CD4-positive, alpha-beta T cell treated with Interleukin-15 for 1 hour (primary cell): ENCODE data around the gene LPIN1.
"Not testable (repeated sequence)": the region's sequence is repeated elsewhere in the genome, so short reads cannot be mapped to it uniquely, and the experiment has no call there.

ENCODE experiments used
- DNase-seq: peaks from one replicate; pipeline ENCODE4 v3.0.0-alpha.2; 2020

Gene LPIN1

DNA sequence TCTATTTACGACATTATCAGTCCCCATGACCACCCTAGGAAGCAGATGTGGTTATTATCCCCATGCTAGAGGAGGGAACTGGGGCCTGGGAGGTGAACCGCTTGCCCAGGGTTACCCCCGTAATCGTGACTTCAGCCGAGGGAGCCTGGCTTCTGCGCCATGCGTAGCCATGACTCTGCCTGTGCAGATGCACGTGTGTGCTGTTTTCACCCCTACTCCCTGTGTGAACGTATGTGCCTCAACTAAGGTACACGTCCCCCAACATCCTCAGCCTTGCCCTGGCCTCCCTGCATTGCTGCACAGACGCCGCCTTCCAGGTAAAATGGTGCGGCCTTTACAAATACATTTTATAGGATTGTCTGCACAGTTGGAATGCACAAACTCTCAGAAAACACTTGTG is 40.2 kb downstream of the LPIN1 start:
- DNase-seq, result no peak

DNA sequence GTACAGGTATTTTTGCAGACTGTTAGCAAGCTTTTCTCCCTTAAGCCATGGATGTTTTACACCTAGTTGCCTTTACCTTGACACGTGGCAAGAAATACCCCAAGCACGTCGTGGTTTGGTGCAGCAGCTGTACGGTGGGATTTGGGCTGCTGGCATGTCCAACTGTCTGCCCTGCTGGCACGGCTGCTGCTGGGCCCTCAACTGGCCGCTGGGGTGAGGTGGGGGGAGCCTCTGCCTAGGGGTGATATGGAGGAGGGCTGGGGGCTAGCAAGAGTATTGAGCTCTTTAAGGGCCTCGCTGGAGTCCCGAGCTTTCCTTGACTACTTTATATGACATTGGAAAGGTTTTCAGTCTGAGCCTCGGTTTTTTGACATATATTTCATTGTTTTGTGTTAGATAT is 41.6 kb downstream of the LPIN1 start:
- no peak for DNase-seq

DNA sequence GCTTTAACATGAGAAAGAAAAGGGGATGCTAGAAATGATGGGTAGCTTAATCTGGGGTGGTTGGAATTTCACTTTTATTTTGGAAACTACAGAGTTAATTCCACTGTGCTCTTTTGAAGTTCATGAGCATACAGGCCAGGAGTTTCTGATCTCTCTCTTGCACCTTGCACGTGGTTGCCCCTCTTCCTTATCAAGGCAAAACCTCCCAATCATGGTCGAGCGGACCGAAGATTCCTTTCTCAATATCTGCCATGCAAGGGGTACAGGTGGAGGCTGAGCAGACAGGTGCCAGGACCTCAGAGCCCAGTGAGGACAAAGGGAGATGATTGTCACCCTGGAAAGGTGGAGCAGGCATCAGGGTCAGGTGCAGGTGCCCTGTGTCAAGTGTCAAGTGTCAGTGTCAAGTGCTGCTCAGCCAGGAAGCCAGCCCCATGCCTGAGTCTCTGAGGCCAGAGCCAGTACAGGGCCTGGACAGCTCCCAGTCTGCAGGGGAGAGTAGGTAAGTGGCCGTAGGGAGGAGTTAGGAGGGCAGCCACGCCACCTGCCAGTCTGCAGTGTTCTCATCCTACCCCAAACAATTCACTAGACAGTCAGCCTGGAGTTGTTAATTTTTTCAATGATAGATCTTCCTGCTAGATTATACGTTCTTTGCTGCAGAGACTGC is 42.2 kb downstream of the LPIN1 start:
- no peak for DNase-seq

DNA sequence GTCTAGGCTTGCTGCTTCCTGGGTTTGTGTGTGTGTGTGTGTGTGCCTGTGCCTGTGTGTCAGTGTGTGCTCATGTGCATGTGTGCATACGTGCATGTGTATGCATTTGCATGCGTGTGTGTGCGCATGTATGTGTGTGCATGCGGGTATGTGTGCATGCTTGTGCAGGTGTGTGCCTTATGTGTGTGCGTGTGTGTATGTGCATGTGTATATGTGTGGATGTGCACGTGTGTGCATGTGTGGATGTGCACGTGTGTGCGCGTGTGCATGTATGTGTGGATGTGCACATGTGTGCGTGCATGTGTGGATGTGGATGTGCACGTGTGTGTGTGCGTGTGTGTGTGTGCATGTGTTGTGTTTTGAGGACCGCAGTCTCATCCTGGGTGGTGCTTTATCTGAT is 42.8 kb downstream of the LPIN1 start:
- DNase-seq, result no peak

DNA sequence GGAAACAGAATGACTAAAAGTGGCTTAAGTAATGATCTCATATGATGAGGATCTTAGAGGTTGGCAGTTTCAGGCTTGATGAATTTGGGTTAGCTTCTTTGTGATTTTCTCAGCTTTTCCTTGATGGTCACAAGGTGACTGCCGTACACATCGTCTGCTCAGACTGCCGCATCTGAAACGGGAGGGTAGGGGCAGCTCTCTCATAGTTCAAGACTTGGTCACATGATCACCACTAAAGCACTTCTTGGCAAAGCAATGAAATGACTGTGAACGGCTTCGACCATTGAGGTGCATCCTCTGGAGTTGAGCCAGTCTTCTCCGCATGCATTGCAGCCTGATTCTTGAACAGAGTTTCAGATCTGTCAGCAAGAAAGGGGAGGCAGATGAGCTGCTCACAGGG is 43.8 kb downstream of the LPIN1 start:
- DNase-seq, result no peak

DNA sequence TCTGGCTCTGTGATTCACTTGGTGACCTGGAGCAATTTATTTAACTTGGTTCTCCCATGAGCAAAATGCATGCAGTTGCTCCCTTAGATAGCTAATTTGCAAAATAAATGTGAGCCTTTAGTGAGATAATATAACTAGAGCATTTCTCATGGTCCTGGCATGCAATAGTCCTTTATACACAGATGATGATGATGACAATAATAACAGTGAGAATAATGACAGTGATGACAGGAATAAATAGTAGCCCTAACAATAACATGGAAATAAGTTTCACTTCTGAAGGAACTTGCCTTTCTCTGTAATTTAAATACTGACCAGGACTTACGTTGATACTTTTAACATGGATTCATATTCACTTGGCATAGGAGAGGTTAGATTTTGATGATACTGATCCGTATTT is 49.2 kb downstream of the LPIN1 start:
- DNase-seq, result no peak

DNA sequence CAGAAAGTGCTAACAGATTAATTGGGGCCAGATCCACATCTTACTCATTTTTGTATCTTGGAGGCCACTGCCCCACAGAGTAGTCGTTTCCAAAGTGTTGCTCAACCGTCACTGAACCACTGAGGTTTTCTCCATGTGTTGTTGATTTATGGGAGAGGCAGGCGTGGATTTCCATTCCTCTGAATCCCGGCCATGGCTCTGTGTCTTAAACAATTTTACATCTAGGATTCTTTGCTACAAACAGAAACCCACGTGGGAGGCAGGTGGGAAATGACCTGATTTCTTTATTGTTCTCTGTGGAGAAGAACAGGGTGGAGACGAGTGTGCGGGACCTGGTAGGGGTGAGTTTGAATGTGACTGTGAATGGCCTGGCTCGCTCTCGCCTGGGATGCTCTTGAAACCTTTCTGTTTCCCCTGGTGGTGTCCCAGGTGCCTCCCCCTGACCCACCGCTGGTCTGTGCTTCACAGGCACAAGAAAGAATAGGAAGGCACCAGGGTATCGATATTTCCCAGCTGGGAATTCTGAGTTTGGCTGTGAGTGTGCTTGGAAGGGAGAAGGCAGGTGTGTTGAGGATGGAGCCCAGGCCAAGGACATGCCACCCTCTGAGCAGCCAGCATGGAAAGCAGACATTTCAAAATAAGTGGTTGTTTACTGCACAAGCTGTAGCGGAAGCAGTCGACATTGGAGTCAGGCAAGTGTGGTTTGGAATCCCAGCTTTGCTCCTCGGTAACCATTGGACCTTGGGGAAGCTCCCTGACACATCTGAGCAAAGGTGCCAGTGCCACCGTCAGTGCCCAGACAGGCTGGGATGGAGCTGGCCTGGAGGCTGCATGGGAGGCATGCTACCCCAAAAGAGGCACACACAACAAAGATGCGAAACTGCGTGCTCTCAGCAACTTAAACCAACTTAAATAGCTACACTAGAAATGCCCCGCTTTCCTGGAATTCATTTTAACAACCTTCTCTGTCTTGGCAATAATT is 50.0 kb downstream of the LPIN1 start:
- no peak for DNase-seq

DNA sequence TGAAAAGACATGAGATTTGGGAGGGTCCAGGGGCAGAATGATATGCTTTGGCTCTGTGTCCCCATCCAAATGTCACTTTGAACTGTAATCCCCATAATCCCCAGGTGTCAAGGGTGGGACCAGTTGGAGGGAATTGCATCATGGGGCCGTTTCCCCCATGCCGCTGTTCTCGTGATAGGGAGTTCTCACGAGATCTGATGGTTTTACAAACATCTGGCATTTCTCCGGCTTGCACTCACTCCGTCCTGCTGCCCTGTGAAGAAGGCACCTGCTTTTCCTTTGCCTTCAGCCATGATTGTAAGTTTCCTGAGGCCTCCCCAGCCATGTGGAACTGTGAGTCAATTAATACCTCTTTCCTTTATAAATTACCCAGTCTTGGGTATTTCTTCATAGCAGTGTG is 51.4 kb downstream of the LPIN1 start:
- no peak for DNase-seq

DNA sequence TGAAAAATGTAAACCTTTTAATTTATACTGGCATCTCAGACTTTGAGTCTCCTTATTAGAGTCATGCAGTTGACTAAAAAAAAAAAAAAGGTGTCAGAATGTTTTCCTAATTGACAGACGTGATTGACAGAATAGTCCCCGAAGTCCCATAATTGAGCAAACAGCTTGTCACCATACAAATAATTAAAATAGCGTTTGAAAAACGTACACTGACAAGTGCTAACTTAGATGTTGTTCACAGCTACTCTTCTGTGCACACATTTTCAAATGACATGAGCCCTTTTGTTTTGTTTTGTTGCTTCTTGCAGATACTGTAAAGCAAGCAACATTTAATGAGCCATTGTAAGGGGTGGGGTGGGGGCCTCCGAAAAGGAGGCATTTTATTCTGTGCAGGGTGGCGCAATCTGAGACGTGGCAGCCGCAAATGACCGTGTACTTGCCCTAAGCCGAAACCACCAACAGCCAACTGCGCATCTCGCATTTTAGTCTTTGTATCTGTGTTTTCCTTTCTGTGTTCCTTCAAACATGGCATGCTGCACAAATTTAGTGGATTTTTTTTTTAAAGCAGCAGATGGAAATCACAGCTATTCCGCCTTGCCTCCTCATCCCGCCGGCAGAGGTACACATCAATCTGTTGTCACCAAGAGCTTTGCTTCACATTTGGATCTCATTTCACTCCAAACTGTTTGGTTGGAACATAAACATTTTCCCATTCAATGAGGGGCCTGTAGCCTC is 52.4 kb downstream of the LPIN1 start:
- DNase-seq, result no peak

DNA sequence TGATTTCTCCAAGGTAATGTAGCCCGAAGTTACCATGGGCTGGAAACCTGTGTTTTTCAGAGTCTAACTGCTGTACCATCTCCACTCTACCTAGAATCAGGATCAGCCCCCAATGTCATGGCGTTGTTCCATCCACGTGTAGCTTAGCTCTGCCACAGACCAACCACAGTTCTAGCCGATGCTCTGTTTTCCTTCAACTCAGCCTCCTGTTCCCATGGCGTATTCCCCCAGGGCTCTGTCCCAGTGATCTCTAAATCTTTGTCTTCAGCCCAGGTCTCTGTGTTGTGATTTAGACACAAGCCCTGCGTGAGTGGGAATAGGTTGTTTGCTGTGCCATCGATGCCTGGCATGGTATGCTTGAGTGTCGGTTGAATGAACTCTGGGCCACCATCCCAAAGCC is 53.4 kb downstream of the LPIN1 start:
- no peak for DNase-seq

DNA sequence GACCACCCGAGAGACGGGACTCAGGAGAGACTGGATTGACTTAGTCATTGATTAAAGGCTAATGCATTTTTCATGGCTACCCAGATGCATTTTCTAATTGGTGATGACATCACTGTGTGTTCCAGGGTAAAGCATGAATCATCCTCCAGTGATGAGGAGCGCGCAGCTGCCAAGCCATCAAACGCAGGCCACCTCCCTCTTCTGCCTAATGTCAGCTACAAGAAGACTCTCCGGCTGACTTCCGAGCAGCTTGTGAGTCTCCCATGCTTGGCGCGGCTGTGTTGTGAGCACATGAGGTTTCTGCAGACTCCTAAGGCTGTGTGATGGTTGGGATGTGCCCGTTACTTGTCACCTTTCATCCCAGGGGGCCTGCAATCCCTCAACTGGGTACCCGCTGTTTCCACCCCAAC is 56.4 kb downstream of the LPIN1 start:
- DNase-seq, result no peak

DNA sequence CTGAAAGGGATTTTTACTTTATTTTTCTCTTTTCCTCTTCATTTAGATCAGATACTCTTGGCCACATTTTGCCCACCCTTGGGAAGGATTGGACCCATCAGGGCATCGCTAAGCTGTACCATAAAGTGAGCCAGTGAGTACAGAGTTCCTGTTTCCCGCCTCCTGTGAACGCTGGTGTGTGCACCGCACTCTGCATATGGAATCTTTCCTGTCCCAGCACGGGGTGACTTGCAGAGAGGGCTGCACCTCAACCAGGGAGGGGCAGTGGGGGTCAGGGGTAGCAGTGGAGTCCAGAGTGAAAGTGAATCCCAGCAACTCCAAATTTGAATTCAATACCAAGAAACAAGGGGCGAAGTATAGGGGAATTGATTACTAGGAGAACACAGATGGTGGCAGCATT is 58.6 kb downstream of the LPIN1 start:
- DNase-seq, result no peak

DNA sequence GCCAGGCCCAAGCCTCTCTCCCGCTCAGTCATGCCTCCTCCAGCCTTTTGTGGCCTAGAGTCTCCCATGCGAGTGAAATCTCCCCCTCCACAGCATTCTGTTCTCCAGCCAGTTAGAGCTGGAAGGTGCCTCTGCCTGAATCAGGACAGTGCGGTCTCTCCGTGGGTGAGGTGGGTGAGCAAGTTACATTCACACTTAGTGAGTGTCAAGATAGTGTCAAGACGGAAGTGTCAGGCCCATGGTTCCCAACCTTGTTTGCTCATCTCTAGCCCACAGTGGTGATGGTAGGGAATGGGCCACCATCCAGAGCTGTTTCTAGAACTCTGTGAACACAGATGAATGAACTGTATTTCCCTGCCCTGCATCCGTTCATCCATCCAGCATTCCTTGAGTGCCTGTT is 59.5 kb downstream of the LPIN1 start:
- DNase-seq, result no peak

DNA sequence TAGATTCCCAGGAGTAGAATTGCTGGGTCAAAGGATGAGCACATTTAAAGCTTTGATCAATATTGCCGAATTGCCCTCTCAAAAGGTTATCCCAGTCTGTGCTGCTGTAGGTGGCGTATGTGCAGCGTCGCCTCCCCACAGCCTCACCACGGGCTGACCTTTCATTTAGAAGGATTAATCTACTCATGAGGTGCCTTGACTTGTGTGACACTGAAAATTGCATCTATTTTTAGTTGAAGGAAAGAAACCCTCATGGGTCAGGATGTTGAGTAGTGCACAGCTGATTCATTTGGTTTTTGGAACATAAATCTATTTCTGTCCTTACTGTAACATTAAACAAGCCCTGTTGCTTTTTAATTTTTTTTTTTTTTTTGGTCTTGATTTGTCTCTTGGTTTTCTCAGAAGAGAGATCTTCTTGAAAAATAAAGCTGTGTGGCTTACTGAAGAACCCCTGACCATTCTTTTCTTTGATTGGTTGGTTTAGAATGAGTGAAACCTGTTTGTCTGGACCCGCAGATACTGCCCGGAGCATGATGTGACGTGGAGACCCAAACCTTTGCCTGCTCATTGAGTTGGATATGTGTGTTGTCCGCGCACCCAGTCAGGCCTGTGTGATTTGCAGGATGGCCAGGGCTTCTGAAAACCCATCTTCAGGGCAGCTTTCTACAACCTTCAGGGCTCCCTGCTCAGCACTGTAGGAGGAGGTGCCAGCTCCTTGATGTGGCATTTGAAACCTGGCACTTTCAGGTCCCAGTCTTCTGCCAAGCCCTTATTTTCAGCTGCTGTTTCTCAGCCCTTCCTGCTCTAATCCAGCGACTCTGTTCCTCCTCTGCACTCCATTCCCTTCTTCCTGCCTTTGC is 61.0 kb downstream of the LPIN1 start:
- no peak for DNase-seq

DNA sequence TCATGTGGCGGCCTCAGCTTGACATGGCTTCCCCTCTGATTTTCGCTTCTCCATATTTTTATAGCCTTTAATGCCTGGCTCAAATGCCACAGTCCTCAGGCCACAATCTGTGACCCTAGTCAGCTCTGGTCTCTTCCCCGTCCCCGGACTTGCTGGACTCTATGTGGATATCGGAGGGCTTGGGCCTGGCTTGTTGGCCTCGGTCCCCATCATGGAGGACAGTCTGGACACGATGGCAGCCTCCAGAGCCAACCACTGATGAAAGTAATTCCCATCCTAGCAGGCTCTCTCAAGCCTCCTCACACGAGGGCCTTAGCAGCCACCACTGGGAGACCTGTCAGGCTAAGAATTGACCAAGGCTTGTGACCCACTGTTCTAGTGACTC is 61.6 kb downstream of the LPIN1 start:
- no peak for DNase-seq

DNA sequence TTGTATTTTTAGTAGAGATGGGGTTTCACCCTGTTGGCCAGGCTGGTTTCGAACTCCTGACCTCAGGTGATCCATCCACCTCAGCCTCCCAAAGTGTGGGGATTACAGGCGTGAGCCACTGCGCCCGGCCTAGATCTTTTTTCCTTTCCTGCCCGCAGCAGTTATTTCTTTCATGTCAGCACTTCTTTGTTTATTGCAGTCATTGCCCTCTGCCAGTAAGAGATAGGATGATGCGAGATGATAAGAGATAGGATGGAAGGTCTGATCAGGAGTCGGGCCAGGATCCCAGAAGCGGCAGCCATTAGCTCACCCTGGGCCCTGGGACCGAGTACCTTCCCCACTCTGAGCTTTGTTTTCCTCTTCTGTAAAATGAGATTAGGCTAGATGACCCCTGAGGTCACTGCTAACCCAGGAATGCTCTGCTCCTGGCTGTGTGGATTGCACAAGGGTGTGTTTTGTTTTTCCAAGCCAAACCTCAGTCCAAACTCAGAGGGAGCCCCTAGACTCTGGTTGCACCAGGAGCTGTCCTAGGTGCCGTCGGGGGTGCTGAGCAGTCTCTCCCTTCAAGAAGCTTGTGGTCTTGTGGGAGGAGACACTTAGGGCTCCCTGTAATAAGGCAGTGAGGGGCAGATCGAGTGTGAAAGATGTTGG is 63.3 kb downstream of the LPIN1 start:
- DNase-seq, result no peak

DNA sequence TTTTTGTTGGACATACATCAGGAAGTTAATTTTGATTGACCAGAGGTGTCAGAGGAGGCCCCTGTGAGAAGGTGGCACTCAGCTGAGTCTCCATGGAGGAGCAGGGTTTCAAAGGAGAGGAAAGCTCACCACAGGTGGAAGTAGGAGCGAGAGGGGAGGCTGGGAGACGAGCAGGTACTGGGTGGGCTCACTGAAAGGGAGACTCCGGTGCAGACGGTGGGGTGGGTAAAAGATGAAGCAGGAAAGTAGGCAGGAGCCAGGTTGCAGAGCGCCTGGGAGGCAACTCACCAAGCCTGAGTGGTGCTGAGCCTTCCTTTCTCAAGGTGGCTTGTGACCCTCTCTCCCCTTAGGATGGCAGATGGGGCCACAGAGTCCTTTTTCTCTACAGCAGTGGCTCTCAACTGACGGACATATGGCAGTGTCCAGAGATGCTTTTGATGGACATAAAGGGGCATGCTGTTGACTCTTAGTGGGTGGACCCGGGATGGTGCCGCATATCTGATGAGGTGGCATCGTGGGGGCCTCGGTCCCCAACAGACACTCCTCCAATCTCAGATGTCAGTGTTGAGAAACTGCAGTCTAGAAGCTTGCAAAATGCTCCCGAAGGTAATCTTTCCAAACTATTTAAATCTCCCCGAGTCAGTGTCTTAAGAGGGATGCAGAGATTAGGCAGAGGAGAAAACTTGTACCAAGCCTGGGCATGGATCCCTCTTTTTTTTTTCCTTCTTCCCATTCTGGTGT is 64.0 kb downstream of the LPIN1 start:
- no peak for DNase-seq

DNA sequence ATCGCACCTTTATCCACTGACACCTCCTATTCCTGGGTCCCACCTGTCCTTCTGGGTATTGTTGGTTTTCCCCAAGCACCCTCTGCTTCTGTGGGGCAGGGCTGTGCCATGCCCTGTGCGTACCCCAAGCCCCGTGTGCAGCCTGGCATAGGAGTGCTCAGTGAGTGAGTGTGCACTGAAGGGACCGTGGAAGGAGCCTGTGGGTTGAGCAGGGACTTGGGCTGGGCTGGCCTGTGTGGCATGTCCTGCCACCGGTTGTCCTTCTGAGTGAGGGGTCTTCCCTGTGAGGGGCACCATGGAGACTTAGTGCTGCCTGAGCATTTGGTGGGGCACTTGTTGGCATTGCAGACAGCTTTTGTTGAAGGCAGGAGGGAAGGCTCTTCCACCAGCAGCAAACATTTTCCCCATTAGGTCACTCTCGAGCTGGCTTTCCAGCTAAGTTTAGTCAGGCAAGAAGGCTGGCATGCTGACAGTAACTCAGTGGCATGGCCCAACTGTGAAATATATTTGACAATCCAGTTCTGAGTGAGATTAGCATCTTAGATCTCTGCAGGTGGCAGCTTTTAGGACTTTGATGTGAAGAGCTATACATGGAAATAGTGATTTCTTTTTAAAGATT is 64.7 kb downstream of the LPIN1 start:
- no peak for DNase-seq

DNA sequence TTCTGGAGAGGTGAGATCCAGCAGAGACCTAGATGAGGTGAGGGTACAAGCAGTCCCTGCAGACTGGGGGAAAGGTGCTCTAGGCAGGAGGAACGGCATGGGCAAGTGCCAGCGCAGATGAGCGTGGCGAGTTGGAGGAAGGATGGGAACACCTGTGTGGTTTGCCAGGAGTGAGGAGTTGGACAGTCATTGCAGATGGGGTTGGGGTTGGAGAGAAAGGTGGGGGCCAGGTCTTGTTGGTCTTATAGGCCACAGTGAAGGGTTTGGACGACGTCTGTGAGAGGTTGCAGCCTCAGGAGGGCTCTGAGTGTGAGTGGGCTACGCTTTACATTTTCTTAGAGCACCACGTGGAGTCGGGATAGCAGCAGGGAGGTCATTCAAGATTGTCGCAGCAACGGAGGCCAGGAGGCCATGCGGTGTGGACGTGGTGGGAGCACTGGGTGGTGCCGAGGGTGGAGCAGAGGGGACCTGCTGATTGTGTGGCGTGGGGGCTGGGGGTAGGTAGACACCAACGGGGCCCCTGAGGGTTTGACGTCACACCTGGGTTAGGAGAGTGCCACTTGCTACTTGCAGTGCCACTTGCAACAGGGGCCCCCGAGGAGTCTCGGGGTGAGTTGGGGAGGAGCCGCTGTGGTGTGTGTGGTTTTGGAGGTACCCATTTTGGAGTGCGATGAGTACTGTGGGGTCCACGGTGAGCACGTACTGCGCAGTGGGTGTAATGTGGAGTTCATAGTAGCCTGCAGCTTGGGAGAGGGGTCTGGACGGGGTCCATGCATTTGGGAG is 66.2 kb downstream of the LPIN1 start:
- DNase-seq, result no peak

DNA sequence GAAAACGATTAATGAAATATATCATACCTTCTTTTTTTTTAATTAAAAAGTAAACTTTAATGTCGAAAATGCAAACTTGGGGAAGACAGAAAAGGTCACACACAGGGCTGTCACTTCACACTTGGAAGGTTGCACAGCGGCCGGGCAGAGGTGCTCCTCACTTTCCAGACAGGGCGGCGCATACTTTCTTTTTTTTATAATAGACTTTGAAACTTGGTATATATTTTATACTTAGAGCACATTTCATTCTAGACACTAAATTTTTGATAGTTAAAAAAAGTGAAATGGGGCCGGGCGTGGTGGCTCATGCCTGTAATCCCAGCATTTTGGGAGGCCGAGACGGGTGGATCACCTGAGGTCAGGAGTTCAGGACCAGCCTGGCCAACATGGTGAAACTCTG is 66.9 kb downstream of the LPIN1 start:
- DNase-seq, result not testable (repeated sequence)
